H9 (cell line): ENCODE data around the gene KCTD16. TPM values are rescaled to one million over a fixed set of nuclear protein-coding genes. Genes with fewer than 3 reads are reported as not detected.

ENCODE experiments used
- DNase-seq: peaks from one replicate; pipeline ENCODE4 v3.0.0-alpha.2; 2017
- H2AFZ ChIP-seq: one replicate; pipeline ENCODE4 v1.6.1; 2013; ENCODE audit warnings: mild to moderate bottlenecking, low read length, control low read depth, moderate library complexity
- H2AK5ac ChIP-seq: 2 replicates; pipeline ENCODE4 v1.6.1; 2013; ENCODE audit warnings: low read length, control low read depth, mixed read lengths; ENCODE audit not compliant: insufficient read length
- H2BK120ac ChIP-seq: one replicate; pipeline ENCODE4 v1.6.1; 2013; ENCODE audit warnings: low read depth, mild to moderate bottlenecking, low read length, control low read depth, inconsistent platforms; ENCODE audit not compliant: poor library complexity, severe bottlenecking
- H2BK12ac ChIP-seq: 2 replicates; pipeline ENCODE4 v1.6.1; 2013; ENCODE audit warnings: low read length, control low read depth, mixed read lengths, low read depth; ENCODE audit not compliant: insufficient read length
- H2BK15ac ChIP-seq: 2 replicates; pipeline ENCODE4 v1.6.1; 2013; ENCODE audit warnings: low read depth, low read length, control low read depth
- H2BK20ac ChIP-seq: one replicate; pipeline ENCODE4 v1.6.1; 2013; ENCODE audit warnings: low read depth, mild to moderate bottlenecking, low read length, control low read depth, inconsistent platforms; ENCODE audit not compliant: poor library complexity, severe bottlenecking
- H2BK5ac ChIP-seq: 2 replicates; pipeline ENCODE4 v1.6.1; 2013; ENCODE audit warnings: low read length, control low read depth, mixed read lengths; ENCODE audit not compliant: insufficient read length
- H3K14ac ChIP-seq: 2 replicates; pipeline ENCODE4 v1.6.1; 2013; ENCODE audit warnings: low read length, control low read depth; ENCODE audit not compliant: insufficient read depth
- H3K18ac ChIP-seq: 2 replicates; pipeline ENCODE4 v1.6.1; 2013; ENCODE audit warnings: low read depth, mild to moderate bottlenecking, mixed read lengths, low read length, control low read depth; ENCODE audit not compliant: insufficient read length
- H3K23ac ChIP-seq: 2 replicates; pipeline ENCODE4 v1.6.1; 2013; ENCODE audit warnings: low read length, control low read depth, mixed read lengths, low read depth; ENCODE audit not compliant: insufficient read length
- H3K23me2 ChIP-seq: 2 replicates; pipeline ENCODE4 v1.6.1; 2013; ENCODE audit warnings: low read depth, mild to moderate bottlenecking, mixed read lengths, low read length, control low read depth; ENCODE audit not compliant: insufficient read length, poor library complexity, severe bottlenecking
- H3K27ac ChIP-seq: 2 replicates; pipeline ENCODE4 v1.5.1; 2013; ENCODE audit warnings: low read length, control low read depth, mixed read lengths, low read depth; ENCODE audit not compliant: insufficient read length
- H3K27me3 ChIP-seq: 2 replicates; pipeline ENCODE4 v1.6.1; 2013; ENCODE audit warnings: low read length, control low read depth, inconsistent platforms; ENCODE audit not compliant: insufficient read depth
- H3K4ac ChIP-seq: 2 replicates; pipeline ENCODE4 v1.6.1; 2013; ENCODE audit warnings: low read depth, mild to moderate bottlenecking, control low read depth, inconsistent platforms, low read length, moderate library complexity
- H3K4me1 ChIP-seq: 2 replicates; pipeline ENCODE4 v1.6.1; 2013; ENCODE audit warnings: low read length, control low read depth, inconsistent platforms; ENCODE audit not compliant: insufficient read depth
- H3K4me2 ChIP-seq: 2 replicates; pipeline ENCODE4 v1.6.1; 2013; ENCODE audit warnings: low read length, control low read depth, mixed read lengths; ENCODE audit not compliant: insufficient read length, insufficient read depth
- H3K56ac ChIP-seq: 2 replicates; pipeline ENCODE4 v1.6.1; 2013; ENCODE audit warnings: low read depth, mild to moderate bottlenecking, mixed read lengths, low read length, control low read depth; ENCODE audit not compliant: insufficient read length
- H3K79me1 ChIP-seq: 2 replicates; pipeline ENCODE4 v1.6.1; 2013; ENCODE audit warnings: low read depth, mild to moderate bottlenecking, moderate library complexity, low read length, control low read depth, inconsistent platforms; ENCODE audit not compliant: insufficient read depth, poor library complexity, severe bottlenecking
- H3K79me2 ChIP-seq: 2 replicates; pipeline ENCODE4 v1.6.1; 2013; ENCODE audit warnings: low read length, control low read depth, inconsistent platforms; ENCODE audit not compliant: insufficient read depth
- H3K9ac ChIP-seq: 2 replicates; pipeline ENCODE4 v1.6.1; 2013; ENCODE audit warnings: low read length, control low read depth, mixed read lengths; ENCODE audit not compliant: insufficient read length; ENCODE audit errors: extremely low read depth
- H3K9me3 ChIP-seq: one replicate; pipeline ENCODE4 v1.6.1; 2013; ENCODE audit warnings: low read depth, low read length, inconsistent platforms; ENCODE audit not compliant: control insufficient read depth
- H3T11ph ChIP-seq: one replicate; pipeline ENCODE4 v1.6.1; 2013; ENCODE audit warnings: mild to moderate bottlenecking, low read length, control low read depth, inconsistent platforms
- H4K20me1 ChIP-seq: one replicate; pipeline ENCODE4 v1.6.1; 2013; ENCODE audit not compliant: control insufficient read depth, insufficient read length, insufficient read depth
- H4K5ac ChIP-seq: 2 replicates; pipeline ENCODE4 v1.6.1; 2013; ENCODE audit warnings: low read depth, mild to moderate bottlenecking, mixed read lengths, low read length, control low read depth; ENCODE audit not compliant: insufficient read length
- H4K8ac ChIP-seq: replicated peaks from 2 replicates; pipeline ENCODE4 v1.6.1; 2013; ENCODE audit warnings: low read length, control low read depth, mixed read lengths, low read depth; ENCODE audit not compliant: insufficient read length
- H4K91ac ChIP-seq: 2 replicates; pipeline ENCODE4 v1.6.1; 2013; ENCODE audit warnings: low read depth, mild to moderate bottlenecking, moderate library complexity, mixed read lengths, low read length, control low read depth; ENCODE audit not compliant: insufficient read length
- H3K27ac Mint-ChIP-seq, 3 experiments: 2 replicates in 2 of 3; 3 replicates in 1 of 3; pipeline ENCODE4 v1.8.0; 2020 to 2021; ENCODE audit warnings: mixed read lengths in 3 of 3, mild to moderate bottlenecking in 1 of 3, moderate library complexity in 1 of 3
- H3K27me3 Mint-ChIP-seq: 2 replicates; pipeline ENCODE4 v1.8.0; 2021; ENCODE audit warnings: low read depth, mild to moderate bottlenecking, moderate library complexity, mixed read lengths
- H3K36me3 Mint-ChIP-seq, 3 experiments: 2 replicates in 2 of 3; 3 replicates in 1 of 3; pipeline ENCODE4 v1.8.0; 2020 to 2021; ENCODE audit warnings: low read depth in 3 of 3, mixed read lengths in 3 of 3; ENCODE audit not compliant: insufficient read depth in 1 of 3
- H3K4me1 Mint-ChIP-seq, 2 experiments: 2 replicates each; pipeline ENCODE4 v1.8.0; 2020; ENCODE audit warnings: mixed read lengths in 2 of 2
- H3K4me3 Mint-ChIP-seq, 2 experiments: 2 replicates in 1 of 2; 3 replicates in 1 of 2; pipeline ENCODE4 v1.8.0; 2020 to 2021; ENCODE audit warnings: mild to moderate bottlenecking in 2 of 2, mixed read lengths in 2 of 2, moderate library complexity in 1 of 2
- H3K9me3 Mint-ChIP-seq, 2 experiments: 2 replicates in 1 of 2; 3 replicates in 1 of 2; pipeline ENCODE4 v1.8.0; 2020; ENCODE audit warnings: mild to moderate bottlenecking in 2 of 2, mixed read lengths in 2 of 2, moderate library complexity in 1 of 2
- WGBS: extraction: QIAGEN DNeasy Blood & Tissue Kit; methylation state at CpG from one replicate; pipeline ENCODE4 v1.1.7; 2013; ENCODE audit warnings: missing lambda C conversion rate, low lambda C conversion rate, mixed read lengths; ENCODE audit not compliant: insufficient read length; ENCODE audit errors: extremely low coverage; 5-methylcytosine and 5-hydroxymethylcytosine counted together
- total RNA-seq: library from RNA; stranded (reverse); gene quantifications from 2 replicates; pipeline ENCODE4 v1.2.1, GENCODE V29; 2021
- TF ChIP-seq, protein P1 (sequence below): fragments of 200-600 bp; sonication (generic); conservative IDR thresholded peaks from 3 replicates; pipeline ENCODE4 v1.8.0; 2021; ENCODE audit warnings: antibody characterized with exemption, mild to moderate bottlenecking

Gene KCTD16
- total RNA-seq, 1 experiment from 2014 or later, result 0.09 TPM

DNA sequence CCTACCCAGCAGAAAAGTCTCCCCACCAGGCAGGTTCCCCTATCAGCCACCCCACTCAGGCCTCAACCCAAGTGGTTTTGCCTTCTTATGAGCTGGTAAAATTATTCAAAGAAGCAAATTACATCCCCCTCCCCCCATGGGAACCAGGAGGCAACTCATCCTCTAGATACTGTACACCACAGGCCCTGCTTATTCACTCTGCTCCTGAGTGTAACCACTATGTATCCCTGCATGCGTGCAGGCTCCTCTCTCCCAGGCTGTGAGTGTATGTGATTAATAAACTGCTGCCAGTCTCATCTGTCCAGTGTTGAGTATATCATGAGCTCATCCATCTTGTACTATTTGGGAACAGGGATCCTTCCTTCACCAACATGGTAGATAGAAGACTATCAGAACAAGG, 8.6 kb downstream of the KCTD16 start:
- no peak overlapping the region for H3T11ph ChIP-seq
- no peak overlapping the region for H2BK5ac ChIP-seq
- no peak overlapping the region for H3K23ac ChIP-seq
- H2BK120ac ChIP-seq, result no peak overlapping the region
- no peak overlapping the region for H2AK5ac ChIP-seq
- DNase-seq, result no peak
- H4K20me1 ChIP-seq, result no peaks in the 10 kb centered on the region
- H3K4me1 Mint-ChIP-seq, result no peaks in the 10 kb centered on the region
- no peak overlapping the region for H3K18ac ChIP-seq
- peaks cover 0 to 3% of the 10 kb centered on the region in 2 experiments; a peak in 1 of 5 replicates for H3K9me3 Mint-ChIP-seq
- H3K79me1 ChIP-seq, result no peaks in the 10 kb centered on the region
- no peak overlapping the region for H2BK12ac ChIP-seq
- H3K4me3 Mint-ChIP-seq, result no peak overlapping the region
- WGBS, result no CpG with 5 or more reads among the region's 1 CpG
- no peak overlapping the region for H2BK20ac ChIP-seq
- H3K23me2 ChIP-seq, result no peaks in the 10 kb centered on the region
- H3K4ac ChIP-seq, result no peak overlapping the region
- H4K5ac ChIP-seq, result no peak overlapping the region
- H3K27me3 ChIP-seq, result no peaks in the 10 kb centered on the region
- no peak overlapping the region for H3K4me2 ChIP-seq
- H2BK15ac ChIP-seq, result no peak overlapping the region
- no peaks in the 10 kb centered on the region; a peak in 1 of 7 replicates for H3K36me3 Mint-ChIP-seq
- no peak overlapping the region for H3K27ac Mint-ChIP-seq
- H3K27me3 Mint-ChIP-seq, result peaks cover 4% of the 10 kb centered on the region
- no peak overlapping the region for H4K8ac ChIP-seq
- no peaks in the 10 kb centered on the region for H3K4me1 ChIP-seq
- no peak overlapping the region for H2AFZ ChIP-seq
- H4K91ac ChIP-seq, result no peak overlapping the region
- H3K27ac ChIP-seq, result no peak overlapping the region
- no peak overlapping the region for H3K14ac ChIP-seq
- no peak overlapping the region for H3K56ac ChIP-seq
- no peaks in the 10 kb centered on the region for H3K79me2 ChIP-seq
- H3K9me3 ChIP-seq, result no peaks in the 10 kb centered on the region
- TF ChIP-seq, protein P1, sequence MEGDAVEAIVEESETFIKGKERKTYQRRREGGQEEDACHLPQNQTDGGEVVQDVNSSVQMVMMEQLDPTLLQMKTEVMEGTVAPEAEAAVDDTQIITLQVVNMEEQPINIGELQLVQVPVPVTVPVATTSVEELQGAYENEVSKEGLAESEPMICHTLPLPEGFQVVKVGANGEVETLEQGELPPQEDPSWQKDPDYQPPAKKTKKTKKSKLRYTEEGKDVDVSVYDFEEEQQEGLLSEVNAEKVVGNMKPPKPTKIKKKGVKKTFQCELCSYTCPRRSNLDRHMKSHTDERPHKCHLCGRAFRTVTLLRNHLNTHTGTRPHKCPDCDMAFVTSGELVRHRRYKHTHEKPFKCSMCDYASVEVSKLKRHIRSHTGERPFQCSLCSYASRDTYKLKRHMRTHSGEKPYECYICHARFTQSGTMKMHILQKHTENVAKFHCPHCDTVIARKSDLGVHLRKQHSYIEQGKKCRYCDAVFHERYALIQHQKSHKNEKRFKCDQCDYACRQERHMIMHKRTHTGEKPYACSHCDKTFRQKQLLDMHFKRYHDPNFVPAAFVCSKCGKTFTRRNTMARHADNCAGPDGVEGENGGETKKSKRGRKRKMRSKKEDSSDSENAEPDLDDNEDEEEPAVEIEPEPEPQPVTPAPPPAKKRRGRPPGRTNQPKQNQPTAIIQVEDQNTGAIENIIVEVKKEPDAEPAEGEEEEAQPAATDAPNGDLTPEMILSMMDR, result no peak
- H3K9ac ChIP-seq, result no peak overlapping the region
